ENCODE results near the gene TEN1. TPM values are rescaled to one million over a fixed set of nuclear protein-coding genes. Genes with fewer than 3 reads are reported as not detected.
A peak's percentile ranks its signal among the peaks of the same experiment; 100 is the strongest.

Gene TEN1
- total RNA-seq, 4 donors from 2014 or later = 4.6 to 11.3 (median 10.7) TPM

DNA sequence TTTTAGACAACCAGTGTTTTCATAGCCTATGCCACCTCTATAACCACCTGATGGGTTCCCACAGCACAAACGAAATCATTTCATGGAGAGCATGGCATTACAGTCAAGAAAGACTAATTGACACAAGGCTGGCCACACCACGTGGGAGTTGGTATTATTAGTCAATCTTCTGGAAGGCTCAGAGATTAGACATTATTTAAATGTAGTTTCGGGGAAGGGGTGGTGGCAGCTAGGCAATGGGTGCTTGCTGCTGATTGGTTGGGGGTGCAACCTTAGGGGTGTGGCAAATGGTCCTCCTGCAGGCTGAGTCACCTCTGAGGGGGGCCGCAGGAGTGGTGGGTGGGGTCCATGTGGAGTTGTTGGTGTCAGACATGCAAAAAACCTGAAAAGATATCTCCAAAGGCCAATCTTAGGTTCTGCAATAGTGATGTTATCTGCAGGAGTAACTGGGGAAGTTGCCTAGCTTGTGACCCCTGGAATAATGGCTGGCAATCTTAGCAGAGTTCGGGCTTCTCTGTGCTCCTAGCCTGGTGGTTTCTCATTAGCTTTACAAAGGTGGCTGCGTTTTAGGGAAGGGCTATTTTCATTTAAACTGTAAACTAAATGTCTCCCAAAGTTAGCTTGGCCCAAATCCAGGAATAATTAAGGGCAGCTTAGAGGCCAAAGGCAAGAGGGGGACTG, 4.6 kb downstream of the TEN1 start:
- Histone ChIP-seq H3K27ac (replicated peaks in 1 of 4) (peak overlapping the region in 1 of 4 donors; percentile 42), H3K4me3 (no peak overlapping the region), H3K36me3 (no peaks in the 10 kb centered on the region), H3K4me1 (peaks cover 8 to 21% (median 13%) of the 10 kb centered on the region in 4 donors), H3K27me3 (no peaks in the 10 kb centered on the region), H3K9me3 (no peaks in the 10 kb centered on the region)
- TF ChIP-seq, protein P1, sequence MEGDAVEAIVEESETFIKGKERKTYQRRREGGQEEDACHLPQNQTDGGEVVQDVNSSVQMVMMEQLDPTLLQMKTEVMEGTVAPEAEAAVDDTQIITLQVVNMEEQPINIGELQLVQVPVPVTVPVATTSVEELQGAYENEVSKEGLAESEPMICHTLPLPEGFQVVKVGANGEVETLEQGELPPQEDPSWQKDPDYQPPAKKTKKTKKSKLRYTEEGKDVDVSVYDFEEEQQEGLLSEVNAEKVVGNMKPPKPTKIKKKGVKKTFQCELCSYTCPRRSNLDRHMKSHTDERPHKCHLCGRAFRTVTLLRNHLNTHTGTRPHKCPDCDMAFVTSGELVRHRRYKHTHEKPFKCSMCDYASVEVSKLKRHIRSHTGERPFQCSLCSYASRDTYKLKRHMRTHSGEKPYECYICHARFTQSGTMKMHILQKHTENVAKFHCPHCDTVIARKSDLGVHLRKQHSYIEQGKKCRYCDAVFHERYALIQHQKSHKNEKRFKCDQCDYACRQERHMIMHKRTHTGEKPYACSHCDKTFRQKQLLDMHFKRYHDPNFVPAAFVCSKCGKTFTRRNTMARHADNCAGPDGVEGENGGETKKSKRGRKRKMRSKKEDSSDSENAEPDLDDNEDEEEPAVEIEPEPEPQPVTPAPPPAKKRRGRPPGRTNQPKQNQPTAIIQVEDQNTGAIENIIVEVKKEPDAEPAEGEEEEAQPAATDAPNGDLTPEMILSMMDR (IDR thresholded peaks at IDR 0.05) = no peak
- no peak for TF ChIP-seq EP300 (IDR thresholded peaks at IDR 0.05)
- no peak for TF ChIP-seq POLR2AphosphoS5 (IDR thresholded peaks at IDR 0.05)
- TF ChIP-seq POLR2A (IDR thresholded peaks at IDR 0.05; ENCODE audit: low read depth) = no peak
- intact Hi-C loops (cut with DNase I) = loop anchor here (5.0 kb wide), 1 partner anchor 41 kb away; the partner anchor contains the start of gene FBF1
- 66% methylated on average over 6 of the region's 6 CpGs for WGBS
- no peak for DNase-seq (ENCODE audit: extremely low spot score)

DNA sequence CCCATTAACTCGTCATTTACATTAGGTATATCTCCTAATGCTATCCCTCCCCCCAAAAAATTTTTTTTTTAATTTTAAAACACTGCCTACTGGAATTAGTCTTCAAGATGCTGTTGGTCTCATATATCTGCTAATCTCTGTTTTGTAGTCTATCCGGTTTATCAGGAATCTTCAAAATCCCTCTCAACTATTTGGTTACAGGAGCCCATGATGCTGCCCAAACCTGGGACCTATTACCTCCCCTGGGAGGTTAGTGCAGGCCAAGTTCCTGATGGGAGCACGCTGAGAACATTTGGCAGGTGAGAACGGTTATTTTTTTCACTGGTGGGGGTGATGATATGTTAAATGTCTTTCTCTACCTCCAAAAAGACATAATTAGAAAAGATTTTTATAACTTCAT, 6.9 kb downstream of the TEN1 start:
- Histone ChIP-seq H3K9me3 (no peaks in the 10 kb centered on the region), H3K4me1 (peaks cover 0 to 9% (median 4%) of the 10 kb centered on the region in 4 donors), H3K36me3 (no peaks in the 10 kb centered on the region), H3K27me3 (no peaks in the 10 kb centered on the region), H3K27ac (replicated peaks in 1 of 4) (no peak overlapping the region), H3K4me3 (no peak overlapping the region)
- TF ChIP-seq POLR2AphosphoS5 (IDR thresholded peaks at IDR 0.05) (no peak), EP300 (IDR thresholded peaks at IDR 0.05) (no peak), POLR2A (IDR thresholded peaks at IDR 0.05; ENCODE audit: low read depth) (no peak)
- TF ChIP-seq, protein P1 (IDR thresholded peaks at IDR 0.05) = no peak
- WGBS = 89% methylated on average over 4 of the region's 4 CpGs
- DNase-seq (ENCODE audit: extremely low spot score) = no peak
- intact Hi-C loops (cut with DNase I) = no loop called here

DNA sequence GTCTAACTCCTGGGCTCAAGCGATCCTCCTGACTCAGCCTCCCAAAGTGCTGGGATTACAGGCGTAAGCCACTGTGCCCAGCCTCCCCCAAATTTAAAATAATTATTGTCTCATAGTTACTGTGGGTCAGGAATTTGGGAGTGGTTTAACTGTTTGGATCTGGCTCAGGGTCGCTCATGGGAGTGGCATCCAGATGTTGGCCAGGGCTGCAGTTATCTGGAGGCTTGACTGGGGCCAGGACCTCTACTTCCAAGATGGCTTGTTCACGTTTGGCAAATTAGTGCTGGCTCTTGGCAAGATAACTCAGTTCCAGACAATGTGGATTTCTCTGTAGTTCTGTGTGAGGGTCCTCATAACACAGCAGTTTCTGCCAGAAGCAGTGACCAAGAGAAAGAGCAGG, 8.0 kb downstream of the TEN1 start:
- peaks cover 7 to 9% (median 8%) of the 10 kb centered on the region in 4 donors for H3K36me3 ChIP-seq
- WGBS = 80% methylated on average over 4 of the region's 4 CpGs
- no peak overlapping the region for H3K4me3 ChIP-seq
- intact Hi-C loops (cut with DNase I) = no loop called here
- H3K27me3 ChIP-seq = no peaks in the 10 kb centered on the region
- TF ChIP-seq, protein P1 (IDR thresholded peaks at IDR 0.05) = no peak
- TF ChIP-seq POLR2AphosphoS5 (IDR thresholded peaks at IDR 0.05) = no peak
- no peak for TF ChIP-seq POLR2A (IDR thresholded peaks at IDR 0.05; ENCODE audit: low read depth)
- TF ChIP-seq EP300 (IDR thresholded peaks at IDR 0.05) = no peak
- no peak for DNase-seq (ENCODE audit: extremely low spot score)
- H3K9me3 ChIP-seq = no peaks in the 10 kb centered on the region
- H3K4me1 ChIP-seq = peaks cover 0 to 9% (median 4%) of the 10 kb centered on the region in 4 donors
- H3K27ac ChIP-seq (replicated peaks in 1 of 4) = no peak overlapping the region

DNA sequence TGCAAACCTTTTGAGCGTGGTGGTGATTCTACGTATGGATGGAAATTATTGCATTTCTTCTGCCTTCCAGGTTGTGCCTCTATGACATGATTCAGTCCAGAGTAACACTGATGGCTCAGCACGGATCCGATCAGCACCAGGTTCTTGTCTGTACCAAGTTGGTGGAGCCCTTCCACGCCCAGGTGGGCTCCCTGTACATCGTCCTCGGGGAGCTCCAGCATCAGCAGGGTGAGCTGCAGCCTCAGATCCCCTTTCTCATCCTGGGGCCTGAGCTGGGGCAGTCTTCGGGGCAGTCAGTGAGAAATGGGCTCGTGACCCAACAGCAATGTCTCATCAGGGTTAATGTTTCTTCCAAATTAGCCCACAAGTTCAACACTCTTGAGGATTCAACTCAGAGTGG, 12.4 kb downstream of the TEN1 start:
- Histone ChIP-seq H3K36me3 (peaks cover 7 to 47% (median 21%) of the 10 kb centered on the region in 4 donors), H3K27ac (replicated peaks in 1 of 4) (no peak overlapping the region), H3K27me3 (no peaks in the 10 kb centered on the region), H3K4me3 (no peak overlapping the region), H3K9me3 (no peaks in the 10 kb centered on the region), H3K4me1 (no peaks in the 10 kb centered on the region)
- 94% methylated on average over 4 of the region's 9 CpGs for WGBS
- no peak for DNase-seq (ENCODE audit: extremely low spot score)
- TF ChIP-seq POLR2AphosphoS5 (IDR thresholded peaks at IDR 0.05) (no peak), EP300 (IDR thresholded peaks at IDR 0.05) (no peak), POLR2A (IDR thresholded peaks at IDR 0.05; ENCODE audit: low read depth) (no peak)
- TF ChIP-seq, protein P1 (IDR thresholded peaks at IDR 0.05) = no peak
- intact Hi-C loops (cut with DNase I) = no loop called here

Data from esophagus muscularis mucosa (tissue), 4 donors.